Heart left ventricle (tissue), 13 donors: ENCODE results near the gene LAMP5.

Experiments
- POLR2A ChIP-seq, 2 donors: fragments of 450-650 bp; IDR thresholded peaks; one replicate each; pipeline ENCODE4 v1.6.1; 2017; ENCODE audit warnings: antibody characterized with exemption in 2 of 2, mild to moderate bottlenecking in 2 of 2, moderate library complexity in 2 of 2
- TF ChIP-seq, protein P1 (sequence below), 12 donors: fragments of 200-600 bp; sonication (generic) in 4 of 12; IDR thresholded peaks; one replicate each; pipeline versions ENCODE4 v1.5.0 to v1.8.0; 2018 to 2022; ENCODE audit warnings: antibody characterized with exemption in 12 of 12, mild to moderate bottlenecking in 5 of 12
- donor health status: ischemic (EF 13 %, LVEDD 7.1; RV severe dilation, severe dysfunction).
- donor health status: DM: no; HTN: yes; CAD: no.
- donor health status: DM: no; HTN: no; CAD: no.
- donor health status: ischemic (EF 25% LVEDD 6.9; RV normal size, moderate dysfunction).
- donor health status: ischemic (EF 25% LVEDD 5.7; RV mildly dilated, moderate dysfunction).
- donor health status: ischemic (EF 35%, LVEDD 5.7; RV mildly dilated, moderate dysfunction).
- donor health status: nonischemic (EF 11% LVEDD 7.7; RV severe dilation, severe dysfunction).
- donor health status: DM: yes; HTN: yes; CAD: no.
- donor health status: PGD.
- donor health status: ischemic (EF 29% LVEDD 5.4; RV normal size, mild dysfunction).
- donor health status: nonischemic (EF 23%, LVEDD 6.1; RV moderate dilation, normal function).

DNA sequence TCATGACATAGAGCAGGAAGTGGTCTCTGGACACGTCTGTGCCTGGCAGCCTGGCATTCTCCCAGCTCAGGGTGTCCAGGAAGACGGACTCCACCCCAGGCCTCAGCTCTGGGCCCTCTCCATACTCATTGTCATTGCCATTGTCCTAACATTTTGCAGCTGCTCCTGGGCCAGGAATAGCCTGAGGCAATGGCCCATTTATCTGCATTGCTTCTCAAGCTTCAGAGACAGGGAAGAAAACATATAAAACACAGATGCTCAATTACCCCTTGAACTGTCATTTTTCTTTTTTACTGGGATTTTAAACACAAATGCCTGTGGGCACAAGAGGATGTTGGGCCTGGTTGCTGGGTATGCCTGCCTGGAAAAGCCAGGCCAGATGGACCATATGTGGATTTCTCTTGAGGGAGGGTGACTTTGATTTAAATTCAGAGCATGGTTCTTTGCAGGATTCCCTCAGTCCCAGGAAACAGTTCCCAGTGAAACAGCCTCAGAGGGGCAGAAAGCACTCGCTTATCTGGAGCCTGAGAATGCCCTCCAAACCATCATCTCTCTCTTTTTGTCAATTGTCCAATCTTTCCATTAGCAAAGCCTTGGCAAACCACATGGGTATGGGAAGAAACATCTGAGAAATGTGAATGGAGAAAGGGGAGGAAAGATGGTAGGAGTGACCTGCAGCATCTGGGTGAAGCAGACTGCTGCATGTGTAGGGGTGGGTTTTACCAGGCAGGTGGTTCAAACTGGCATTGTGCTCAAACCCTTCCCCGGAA is 17.9 kb downstream of the LAMP5 start:
- TF ChIP-seq, protein P1, sequence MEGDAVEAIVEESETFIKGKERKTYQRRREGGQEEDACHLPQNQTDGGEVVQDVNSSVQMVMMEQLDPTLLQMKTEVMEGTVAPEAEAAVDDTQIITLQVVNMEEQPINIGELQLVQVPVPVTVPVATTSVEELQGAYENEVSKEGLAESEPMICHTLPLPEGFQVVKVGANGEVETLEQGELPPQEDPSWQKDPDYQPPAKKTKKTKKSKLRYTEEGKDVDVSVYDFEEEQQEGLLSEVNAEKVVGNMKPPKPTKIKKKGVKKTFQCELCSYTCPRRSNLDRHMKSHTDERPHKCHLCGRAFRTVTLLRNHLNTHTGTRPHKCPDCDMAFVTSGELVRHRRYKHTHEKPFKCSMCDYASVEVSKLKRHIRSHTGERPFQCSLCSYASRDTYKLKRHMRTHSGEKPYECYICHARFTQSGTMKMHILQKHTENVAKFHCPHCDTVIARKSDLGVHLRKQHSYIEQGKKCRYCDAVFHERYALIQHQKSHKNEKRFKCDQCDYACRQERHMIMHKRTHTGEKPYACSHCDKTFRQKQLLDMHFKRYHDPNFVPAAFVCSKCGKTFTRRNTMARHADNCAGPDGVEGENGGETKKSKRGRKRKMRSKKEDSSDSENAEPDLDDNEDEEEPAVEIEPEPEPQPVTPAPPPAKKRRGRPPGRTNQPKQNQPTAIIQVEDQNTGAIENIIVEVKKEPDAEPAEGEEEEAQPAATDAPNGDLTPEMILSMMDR (IDR thresholded peaks at IDR 0.05), result no peak
- TF ChIP-seq POLR2A (IDR thresholded peaks at IDR 0.05), result no peak
